ENCODE data around the gene NUFIP1. TPM values are rescaled to one million over a fixed set of nuclear protein-coding genes. Genes with fewer than 3 reads are reported as not detected.

NUFIP1 gene
- total RNA-seq, 3 donors from 2014 or later = 2.4 to 4.0 (median 3.3) TPM

DNA sequence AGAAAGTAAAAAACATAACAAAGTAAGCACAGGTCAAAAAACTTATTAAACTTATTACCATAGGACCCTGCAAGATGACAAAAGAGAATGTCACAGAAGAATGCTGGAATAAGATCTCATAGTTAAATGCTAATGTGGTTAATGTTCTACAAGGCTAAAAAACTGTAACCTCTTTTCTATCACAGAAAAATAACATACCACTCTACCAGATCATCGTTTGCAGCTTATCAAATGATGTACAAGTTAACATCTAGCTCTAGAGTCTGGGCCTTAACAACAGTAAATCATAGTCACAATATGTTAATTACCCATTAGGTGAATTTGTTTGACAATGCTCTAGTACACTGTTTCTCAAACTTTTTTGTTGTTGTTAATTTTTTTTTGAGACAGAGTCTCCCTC, 53.0 kb downstream of the NUFIP1 start:
- no peak overlapping the region for H3K27ac ChIP-seq
- no peaks in the 10 kb centered on the region for H3K36me3 ChIP-seq
- DNase-seq (ENCODE audit: low spot score in 2 of 2) = no peak
- TF ChIP-seq POLR2AphosphoS5 (IDR thresholded peaks at IDR 0.05) (no peak), POLR2A (IDR thresholded peaks at IDR 0.05) (no peak)
- TF ChIP-seq, protein P1, sequence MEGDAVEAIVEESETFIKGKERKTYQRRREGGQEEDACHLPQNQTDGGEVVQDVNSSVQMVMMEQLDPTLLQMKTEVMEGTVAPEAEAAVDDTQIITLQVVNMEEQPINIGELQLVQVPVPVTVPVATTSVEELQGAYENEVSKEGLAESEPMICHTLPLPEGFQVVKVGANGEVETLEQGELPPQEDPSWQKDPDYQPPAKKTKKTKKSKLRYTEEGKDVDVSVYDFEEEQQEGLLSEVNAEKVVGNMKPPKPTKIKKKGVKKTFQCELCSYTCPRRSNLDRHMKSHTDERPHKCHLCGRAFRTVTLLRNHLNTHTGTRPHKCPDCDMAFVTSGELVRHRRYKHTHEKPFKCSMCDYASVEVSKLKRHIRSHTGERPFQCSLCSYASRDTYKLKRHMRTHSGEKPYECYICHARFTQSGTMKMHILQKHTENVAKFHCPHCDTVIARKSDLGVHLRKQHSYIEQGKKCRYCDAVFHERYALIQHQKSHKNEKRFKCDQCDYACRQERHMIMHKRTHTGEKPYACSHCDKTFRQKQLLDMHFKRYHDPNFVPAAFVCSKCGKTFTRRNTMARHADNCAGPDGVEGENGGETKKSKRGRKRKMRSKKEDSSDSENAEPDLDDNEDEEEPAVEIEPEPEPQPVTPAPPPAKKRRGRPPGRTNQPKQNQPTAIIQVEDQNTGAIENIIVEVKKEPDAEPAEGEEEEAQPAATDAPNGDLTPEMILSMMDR (IDR thresholded peaks at IDR 0.05) = no peak
- intact Hi-C loops (cut with DNase I; ENCODE audit: low total_unique reads) = no loop called here
- no peaks in the 10 kb centered on the region for H3K9me3 ChIP-seq
- H3K27me3 ChIP-seq = no peaks in the 10 kb centered on the region
- H3K4me1 ChIP-seq = no peaks in the 10 kb centered on the region
- no peak overlapping the region for H3K4me3 ChIP-seq

DNA sequence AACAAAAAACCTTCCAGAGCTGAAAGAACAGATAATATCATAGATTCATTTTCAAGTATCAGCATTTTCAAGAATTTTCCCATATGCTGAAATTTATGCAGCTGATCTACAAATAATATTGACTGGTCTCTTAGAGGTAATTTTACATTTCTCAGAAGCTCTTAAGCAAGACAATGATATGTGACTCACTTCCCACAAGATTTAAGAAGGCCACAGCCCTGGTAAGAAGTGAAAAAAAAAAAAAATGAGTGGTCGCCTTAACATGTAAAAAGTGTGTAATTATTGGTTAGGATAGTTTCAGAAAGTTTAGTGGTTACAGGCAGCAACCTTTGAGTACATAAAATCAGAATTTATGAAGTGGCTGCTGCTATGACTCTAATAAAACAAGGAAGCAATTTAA, 54.5 kb downstream of the NUFIP1 start:
- intact Hi-C loops (cut with DNase I; ENCODE audit: low total_unique reads) = no loop called here

DNA sequence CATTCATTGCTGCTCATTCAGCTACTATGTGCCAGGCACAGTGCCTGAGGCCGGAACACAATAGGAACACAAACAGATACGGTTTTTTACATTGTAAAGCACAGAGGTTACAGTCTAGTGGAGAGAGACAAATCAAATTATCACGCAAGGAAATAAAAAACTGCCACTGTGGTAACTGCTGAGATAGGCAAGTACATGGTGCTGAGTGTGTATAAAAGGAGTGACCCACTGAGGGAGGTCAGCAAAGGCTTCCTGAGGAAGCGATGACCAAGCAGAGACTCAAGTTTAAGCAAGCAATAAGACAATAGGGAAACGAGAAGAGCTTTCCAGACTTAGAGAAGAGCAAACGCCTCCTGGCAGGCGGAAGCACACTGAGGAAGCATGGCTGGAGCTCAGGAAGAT, 56.4 kb downstream of the NUFIP1 start:
- intact Hi-C loops (cut with DNase I; ENCODE audit: low total_unique reads) = no loop called here
- DNase-seq (ENCODE audit: low spot score in 2 of 2) = no peak
- no peak overlapping the region for H3K4me3 ChIP-seq
- no peaks in the 10 kb centered on the region for H3K9me3 ChIP-seq
- H3K27ac ChIP-seq = peak overlapping the region in 1 of 2 donors; percentile 14
- TF ChIP-seq POLR2A (IDR thresholded peaks at IDR 0.05) (no peak), POLR2AphosphoS5 (IDR thresholded peaks at IDR 0.05) (peak in 1 of 3 donors; percentile 35)
- TF ChIP-seq, protein P1 (IDR thresholded peaks at IDR 0.05) = no peak
- H3K27me3 ChIP-seq = no peaks in the 10 kb centered on the region
- H3K4me1 ChIP-seq = no peaks in the 10 kb centered on the region
- H3K36me3 ChIP-seq = no peaks in the 10 kb centered on the region

More for the DNA sequence above, 54.5 kb downstream of the NUFIP1 start:
- H3K4me1 ChIP-seq = no peaks in the 10 kb centered on the region
- no peak overlapping the region for H3K27ac ChIP-seq
- H3K27me3 ChIP-seq = no peaks in the 10 kb centered on the region
- no peaks in the 10 kb centered on the region for H3K36me3 ChIP-seq
- H3K4me3 ChIP-seq = no peak overlapping the region
- H3K9me3 ChIP-seq = no peaks in the 10 kb centered on the region
- DNase-seq (ENCODE audit: low spot score in 2 of 2) = no peak
- TF ChIP-seq POLR2A (IDR thresholded peaks at IDR 0.05) (no peak), POLR2AphosphoS5 (IDR thresholded peaks at IDR 0.05) (no peak)
- TF ChIP-seq, protein P1 (IDR thresholded peaks at IDR 0.05) = no peak

DNA sequence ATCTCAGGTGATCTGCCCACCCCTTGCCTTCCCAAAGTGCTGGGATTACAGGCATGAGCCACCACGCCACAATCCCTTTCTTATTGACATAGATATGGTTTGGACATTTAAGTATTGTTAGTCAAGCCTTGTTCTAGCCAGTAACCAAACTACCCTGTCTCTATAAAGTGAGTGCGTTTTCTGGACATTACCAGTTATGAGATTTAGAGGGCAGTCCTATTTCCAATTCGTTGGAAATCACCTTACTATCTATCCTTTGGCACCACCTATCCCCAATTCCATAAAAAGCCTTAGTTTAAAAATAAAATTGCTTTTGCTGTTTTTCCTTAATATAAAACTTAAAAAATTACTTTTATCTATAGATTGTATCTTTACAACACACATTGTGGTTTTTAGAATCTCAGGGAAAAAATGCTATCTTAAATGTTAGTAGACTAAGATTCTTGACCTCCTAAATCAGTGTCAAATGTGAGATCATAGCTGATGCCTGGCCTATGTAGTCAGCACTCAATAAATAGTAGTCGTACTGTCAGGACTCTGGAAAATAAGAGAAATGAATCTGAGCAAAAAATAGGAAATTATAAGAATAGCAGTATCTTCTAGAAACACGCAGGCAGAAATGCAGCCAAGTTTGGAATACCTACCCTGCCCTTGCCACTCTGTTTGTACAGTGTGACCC, 57.0 kb downstream of the NUFIP1 start:
- Histone ChIP-seq H3K9me3 (no peaks in the 10 kb centered on the region), H3K36me3 (no peaks in the 10 kb centered on the region), H3K4me3 (no peak overlapping the region), H3K4me1 (no peaks in the 10 kb centered on the region), H3K27me3 (no peaks in the 10 kb centered on the region), H3K27ac (no peak overlapping the region)
- TF ChIP-seq, protein P1 (IDR thresholded peaks at IDR 0.05) = no peak
- TF ChIP-seq POLR2A (IDR thresholded peaks at IDR 0.05) = no peak
- no peak for TF ChIP-seq POLR2AphosphoS5 (IDR thresholded peaks at IDR 0.05)
- intact Hi-C loops (cut with DNase I; ENCODE audit: low total_unique reads) = no loop called here
- DNase-seq (ENCODE audit: low spot score in 2 of 2) = no peak

DNA sequence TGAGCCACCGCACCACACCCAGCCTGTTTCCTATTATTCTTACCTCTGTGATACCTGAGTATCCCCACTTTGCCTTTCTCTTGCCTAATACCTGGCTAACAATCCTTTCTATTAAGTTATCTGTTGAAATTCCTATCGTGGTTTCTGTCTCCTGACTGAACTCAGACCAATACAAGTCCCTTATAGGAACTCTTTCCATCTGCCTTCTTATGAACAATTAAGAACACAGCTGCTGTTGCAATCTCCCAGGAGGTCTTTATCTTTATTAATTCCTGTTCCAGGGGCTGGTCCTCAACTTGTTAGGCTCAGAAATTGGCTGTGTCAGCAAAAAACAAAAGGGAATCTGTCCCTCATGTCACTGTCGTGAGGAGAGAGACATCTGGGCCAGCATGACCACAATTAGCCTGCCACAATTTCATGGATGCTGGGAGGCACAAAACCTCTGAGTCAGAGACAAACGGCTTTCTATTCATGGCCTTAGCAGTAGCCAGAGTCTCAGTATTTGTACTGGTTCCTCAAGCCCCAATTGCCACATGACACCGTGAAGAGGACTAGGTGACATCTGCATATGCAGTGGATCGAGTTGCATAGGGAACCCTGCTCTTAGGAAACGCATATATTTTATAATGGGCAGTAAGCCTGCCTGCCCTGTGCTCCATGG, 58.2 kb downstream of the NUFIP1 start:
- H3K4me1 ChIP-seq = no peaks in the 10 kb centered on the region
- H3K36me3 ChIP-seq = no peaks in the 10 kb centered on the region
- no peak overlapping the region for H3K4me3 ChIP-seq
- no peak for DNase-seq (ENCODE audit: low spot score in 2 of 2)
- H3K9me3 ChIP-seq = no peaks in the 10 kb centered on the region
- TF ChIP-seq, protein P1 (IDR thresholded peaks at IDR 0.05) = no peak
- TF ChIP-seq POLR2A (IDR thresholded peaks at IDR 0.05) (no peak), POLR2AphosphoS5 (IDR thresholded peaks at IDR 0.05) (no peak)
- H3K27ac ChIP-seq = no peak overlapping the region
- intact Hi-C loops (cut with DNase I; ENCODE audit: low total_unique reads) = no loop called here
- no peaks in the 10 kb centered on the region for H3K27me3 ChIP-seq

Data from breast epithelium (tissue), 4 donors.